H1 (cell line): ENCODE data around the gene LTB. TPM values are rescaled to one million over a fixed set of nuclear protein-coding genes. Genes with fewer than 3 reads are reported as not detected.

ENCODE experiments used
- CTCF ChIA-PET: fragments of 300-600 bp; sonication (Branson Sonifier 250); formaldehyde crosslinking; loops from one replicate; lab custom pipeline; 2021; ENCODE audit not compliant: partially characterized antibody; lab: Charles Lee
- POLR2A ChIA-PET: fragments of 300-600 bp; sonication (Branson Sonifier 250); formaldehyde crosslinking; loops from one replicate; lab custom pipeline; 2021; ENCODE audit warnings: inconsistent platforms; ENCODE audit not compliant: partially characterized antibody; lab: Charles Lee
- DNase-seq, 2 experiments: peaks; one replicate each; pipeline versions ENCODE4 v3.0.0 to v3.0.0-alpha.2; 2010 to 2022; ENCODE audit warnings: low spot score in 2 of 2, low read depth in 1 of 2, mixed read lengths in 1 of 2
- FAIRE-seq: peaks from 2 replicates; lab custom pipeline; 2011; peaks lifted over from hg19 to GRCh38; lab: Jason Lieb, UNC
- H2AFZ ChIP-seq: 2 replicates; pipeline ENCODE4 v1.8.1; 2012; ENCODE audit warnings: low read length, inconsistent platforms
- H2AK5ac ChIP-seq: 2 replicates; pipeline ENCODE4 v1.6.1; 2013; ENCODE audit warnings: low read depth, low read length
- H2BK120ac ChIP-seq: replicated peaks from 2 replicates; pipeline ENCODE3; 2013; ENCODE audit warnings: low read depth, low read length, inconsistent platforms
- H2BK12ac ChIP-seq: 2 replicates; pipeline ENCODE4 v1.6.1; 2013; ENCODE audit warnings: low read depth, low read length
- H2BK15ac ChIP-seq: 2 replicates; pipeline ENCODE4 v1.6.1; 2013; ENCODE audit warnings: low read length
- H2BK20ac ChIP-seq: 2 replicates; pipeline ENCODE4 v1.6.1; 2013; ENCODE audit warnings: low read length
- H2BK5ac ChIP-seq: 2 replicates; pipeline ENCODE4 v1.6.1; 2013; ENCODE audit warnings: low read depth, low read length
- H3K14ac ChIP-seq: 2 replicates; pipeline ENCODE4 v1.6.1; 2013; ENCODE audit warnings: inconsistent platforms; ENCODE audit not compliant: insufficient read length
- H3K18ac ChIP-seq: 2 replicates; pipeline ENCODE4 v1.6.1; 2013; ENCODE audit warnings: low read length; ENCODE audit errors: extremely low read depth
- H3K23ac ChIP-seq: 2 replicates; pipeline ENCODE4 v1.6.1; 2013; ENCODE audit warnings: inconsistent platforms; ENCODE audit not compliant: insufficient read length
- H3K23me2 ChIP-seq: 2 replicates; pipeline ENCODE4 v1.6.1; 2013; ENCODE audit warnings: low read depth, low read length
- H3K27ac ChIP-seq: 2 replicates; pipeline ENCODE4 v1.6.1; 2011; ENCODE audit warnings: low read depth, low read length, inconsistent platforms
- H3K27me3 ChIP-seq, 4 experiments: replicated peaks in 1 of 4; 1 replicate in 1 of 4; 2 replicates in 3 of 4; pipeline versions ENCODE4 v1.6.1 to v1.8.1; 2011 to 2013; ENCODE audit warnings: low read length in 3 of 4, mild to moderate bottlenecking in 3 of 4, inconsistent platforms in 2 of 4, mixed read lengths in 2 of 4, moderate library complexity in 1 of 4; ENCODE audit not compliant: control insufficient read depth in 3 of 4, insufficient read depth in 3 of 4; ENCODE audit errors: extremely low read depth in 1 of 4
- H3K36me3 ChIP-seq, 4 experiments: 2 replicates each; pipeline versions ENCODE4 v1.6.1 to v1.8.1; 2011 to 2013; ENCODE audit warnings: mild to moderate bottlenecking in 4 of 4, low read length in 3 of 4, moderate library complexity in 2 of 4, control low read depth in 1 of 4, inconsistent platforms in 1 of 4; ENCODE audit not compliant: insufficient read depth in 4 of 4, control insufficient read depth in 2 of 4
- H3K4ac ChIP-seq: replicated peaks from 2 replicates; pipeline ENCODE3; 2013; ENCODE audit warnings: low read length, low read depth, mixed read lengths, inconsistent platforms; ENCODE audit not compliant: insufficient read length
- H3K4me1 ChIP-seq, 4 experiments: replicated peaks in 1 of 4; 1 replicate in 1 of 4; 2 replicates in 3 of 4; pipeline versions ENCODE4 v1.6.1 to v1.8.1; 2011 to 2013; ENCODE audit warnings: low read length in 3 of 4, inconsistent platforms in 2 of 4, mixed read lengths in 1 of 4; ENCODE audit not compliant: insufficient read depth in 4 of 4, control insufficient read depth in 3 of 4
- H3K4me2 ChIP-seq, 2 experiments: 2 replicates each; pipeline versions ENCODE4 v1.6.1 to v1.8.1; 2011 to 2013; ENCODE audit warnings: low read depth in 2 of 2, low read length in 2 of 2, control low read depth in 1 of 2, inconsistent platforms in 1 of 2, mild to moderate bottlenecking in 1 of 2; ENCODE audit not compliant: insufficient read depth in 1 of 2
- H3K4me3 ChIP-seq, 4 experiments: fragments of 200-600, 300-600 bp in 1 of 4; sonication (generic), shearing (Covaris generic), sonication (Bioruptor Twin) in 1 of 4; 2 replicates each; pipeline versions ENCODE4 v1.5.1 to v1.8.1; 2011 to 2016; ENCODE audit warnings: low read length in 4 of 4, low read depth in 3 of 4, control low read depth in 2 of 4, inconsistent platforms in 2 of 4, mild to moderate bottlenecking in 2 of 4, mixed read lengths in 1 of 4, moderate library complexity in 1 of 4; ENCODE audit not compliant: insufficient read depth in 2 of 4; ENCODE audit errors: extremely low read depth in 1 of 4
- H3K56ac ChIP-seq: replicated peaks from 2 replicates; pipeline ENCODE3; 2013; ENCODE audit warnings: low read depth, mild to moderate bottlenecking, mixed read lengths, low read length, inconsistent platforms; ENCODE audit not compliant: insufficient read length
- H3K79me1 ChIP-seq: 2 replicates; pipeline ENCODE4 v1.6.1; 2013; ENCODE audit warnings: low read depth, low read length, control low read depth
- H3K79me2 ChIP-seq, 2 experiments: 2 replicates each; pipeline versions ENCODE4 v1.6.1 to v1.8.1; 2012 to 2013; ENCODE audit warnings: low read length in 2 of 2, mild to moderate bottlenecking in 2 of 2, inconsistent platforms in 1 of 2; ENCODE audit not compliant: insufficient read depth in 2 of 2, control insufficient read depth in 1 of 2
- H3K9ac ChIP-seq, 4 experiments: replicated peaks in 1 of 4; 1 replicate in 1 of 4; 2 replicates in 3 of 4; pipeline versions ENCODE4 v1.6.1 to v1.8.1; 2011 to 2013; ENCODE audit warnings: low read depth in 3 of 4, low read length in 3 of 4, control low read depth in 2 of 4, mild to moderate bottlenecking in 2 of 4, moderate library complexity in 2 of 4, inconsistent platforms in 1 of 4; ENCODE audit errors: extremely low read depth in 1 of 4
- H3K9me3 ChIP-seq, 2 experiments: 2 replicates each; pipeline versions ENCODE4 v1.6.1 to v1.8.1; 2012 to 2013; ENCODE audit warnings: mild to moderate bottlenecking in 2 of 2, moderate library complexity in 2 of 2, control low read depth in 1 of 2, inconsistent platforms in 1 of 2, low read depth in 1 of 2, low read length in 1 of 2, mixed read lengths in 1 of 2; ENCODE audit not compliant: insufficient read depth in 2 of 2
- H4K20me1 ChIP-seq, 2 experiments: replicated peaks in 1 of 2; 2 replicates each; pipeline versions ENCODE3 to v1.8.1; 2011 to 2013; ENCODE audit warnings: inconsistent platforms in 2 of 2, low read length in 2 of 2, mild to moderate bottlenecking in 1 of 2; ENCODE audit not compliant: insufficient read depth in 2 of 2, control insufficient read depth in 1 of 2
- H4K5ac ChIP-seq: 2 replicates; pipeline ENCODE4 v1.6.1; 2013; ENCODE audit warnings: low read length, low read depth, mixed read lengths, inconsistent platforms; ENCODE audit not compliant: insufficient read length
- H4K8ac ChIP-seq: 2 replicates; pipeline ENCODE4 v1.8.0; 2013; ENCODE audit warnings: mild to moderate bottlenecking, moderate library complexity, low read length, inconsistent platforms; ENCODE audit not compliant: insufficient read depth; ENCODE audit errors: extremely low read depth
- H4K91ac ChIP-seq: replicated peaks from 2 replicates; pipeline ENCODE3; 2013; ENCODE audit warnings: low read length, mixed read lengths, inconsistent platforms; ENCODE audit not compliant: insufficient read length
- ASH2L ChIP-seq: fragments of 200-600, 300-600 bp; sonication (generic); IDR thresholded peaks from one replicate; pipeline ENCODE4 v1.7.1; 2017; ENCODE audit warnings: low read length
- CHD1 ChIP-seq: IDR thresholded peaks from 2 replicates; pipeline ENCODE4 v1.6.1; 2012; ENCODE audit warnings: low read depth, low read length, improper control_type of control experiment
- POU5F1 ChIP-seq: IDR thresholded peaks from 2 replicates; pipeline ENCODE4 v1.6.1; 2011; ENCODE audit warnings: low read depth, mild to moderate bottlenecking, low read length, moderate library complexity
- RNF2 ChIP-seq: fragments of 200-900, 300-1000 bp; sonication (generic); IDR thresholded peaks from 2 replicates; pipeline ENCODE4 v1.7.1; 2016; ENCODE audit warnings: borderline replicate concordance, low read depth, mild to moderate bottlenecking, antibody characterized with exemption, low read length; ENCODE audit not compliant: poor library complexity, severe bottlenecking; ENCODE audit errors: missing control alignments
- SP1 ChIP-seq: IDR thresholded peaks from 2 replicates; pipeline ENCODE4 v1.6.1; 2011; ENCODE audit warnings: low read depth, low read length
- SP2 ChIP-seq: IDR thresholded peaks from 2 replicates; pipeline ENCODE4 v1.6.1; 2012; ENCODE audit warnings: mild to moderate bottlenecking, low read length, inconsistent platforms
- TAF7 ChIP-seq: optimal IDR thresholded peaks from 2 replicates; pipeline ENCODE3; 2011; ENCODE audit warnings: low read depth, mild to moderate bottlenecking, inconsistent platforms, low read length, moderate library complexity, borderline replicate concordance
- USF2 ChIP-seq: IDR thresholded peaks from 2 replicates; pipeline ENCODE4 v1.6.1; 2011; ENCODE audit warnings: low read length, improper control_type of control experiment
- WGBS, 2 experiments: shearing (Covaris generic) in 1 of 2; methylation state at CpG; one replicate each; pipeline versions ENCODE4 v1.1.6 to v1.1.7; 2013 to 2015; ENCODE audit warnings: low lambda C conversion rate in 2 of 2, mixed read lengths in 2 of 2, inconsistent platforms in 1 of 2, low coverage in 1 of 2, missing lambda C conversion rate in 1 of 2; ENCODE audit not compliant: insufficient replicate concordance in 2 of 2, insufficient coverage in 1 of 2, insufficient read length in 1 of 2; ENCODE audit errors: extremely low coverage in 1 of 2, missing lambda C conversion rate in 1 of 2; 5-methylcytosine and 5-hydroxymethylcytosine counted together
- polyA plus RNA-seq, 7 experiments: library from polyadenylated mRNA; depleted of rRNA in 3 of 7; stranded (reverse) in 5 of 7; unstranded in 2 of 7; fragments of >200 nt in 5 of 7; fragments of 200-250 nt in 2 of 7; gene quantifications; 1 replicate in 5 of 7; 2 replicates in 1 of 7; 4 replicates in 1 of 7; pipeline versions ENCODE4 v1.2.1 to v1.2.3, GENCODE V29; 2011 to 2013; ENCODE audit warnings: missing spikeins in 2 of 7, mixed read lengths in 2 of 7
- total RNA-seq: library from RNA; stranded (reverse); fragmentation: NEBNext Ultra II Directional; extraction: Animal tissue kit (Norgen Biotek cat#: 25700); gene quantifications from 2 replicates; pipeline ENCODE4 v1.2.1, GENCODE V29; 2021
- TF ChIP-seq, protein P1 (sequence below): IDR thresholded peaks from 2 replicates; pipeline ENCODE4 v1.6.1; 2011; ENCODE audit warnings: low read depth, mild to moderate bottlenecking, low read length; ENCODE audit not compliant: insufficient read depth

LTB gene
- total and polyA plus RNA-seq, 2 of the 8 experiments (the other 6 are each of a cell fraction or from before 2014, with no cell fraction given), result 0.43 to 0.47 TPM

- H3K36me3 ChIP-seq, result peaks cover 0 to 4% (median 3%) of the 10 kb centered on the region in 4 experiments; a peak in 4 of 8 replicates
- H3K9me3 ChIP-seq, result no peaks in the 10 kb centered on the region
- H3K56ac ChIP-seq, result no peak overlapping the region
- peaks cover 0 to 8% (median 5%) of the 10 kb centered on the region in 4 experiments; a peak in 5 of 7 replicates for H3K4me1 ChIP-seq
- no peaks in the 10 kb centered on the region; the same call in 1 of the 2 replicates for H3K79me1 ChIP-seq
- H3K27me3 ChIP-seq, result no peaks in the 10 kb centered on the region
- H2BK120ac ChIP-seq, result no peak overlapping the region
- no peak overlapping the region; the same call in 1 of the 2 replicates for H3K27ac ChIP-seq
- no peak overlapping the region for H3K18ac ChIP-seq
- no peak for FAIRE-seq
- H2BK15ac ChIP-seq, result no peak overlapping the region
- H2BK20ac ChIP-seq, result no peak overlapping the region; the same call in 1 of the 2 replicates
- H4K5ac ChIP-seq, result no peak overlapping the region
- H3K4ac ChIP-seq, result no peak overlapping the region
- H2BK12ac ChIP-seq, result no peak overlapping the region
- H3K79me2 ChIP-seq, result peaks cover 0 to 15% of the 10 kb centered on the region in 2 experiments; a peak in 1 of 4 replicates
- peaks cover 2% of the 10 kb centered on the region; the same call in 1 of the 2 replicates for H3K23me2 ChIP-seq
- no peak overlapping the region for H3K23ac ChIP-seq
- H2AFZ ChIP-seq, result no peak overlapping the region
- H3K14ac ChIP-seq, result no peak overlapping the region
- H4K91ac ChIP-seq, result peak overlapping the region; percentile 67
- H2AK5ac ChIP-seq, result no peak overlapping the region
- H3K4me2 ChIP-seq, result peak overlapping the region; percentile 32 to 84
- no peaks in the 10 kb centered on the region for H4K20me1 ChIP-seq
- POLR2A ChIA-PET, result interaction anchor here (0.6 to 18.4 kb wide), 25 partner anchors 7 to 1222 kb away, joined by 3 to 428 read pairs (median 4); partner anchors contain the start of genes BAG6, C6orf47, GPANK1 and LST1
- DNase-seq, result no peak
- peak overlapping the region in 2 of 4 experiments; percentile 27 to 46; a peak in 3 of 7 replicates for H3K9ac ChIP-seq
- 88 to 100% methylated on average over 1 to 24 of the region's 24 CpGs for WGBS, 2 experiments
- peak overlapping the region; percentile 33 to 70 (median 51); a peak in 6 of 8 replicates for H3K4me3 ChIP-seq
- peak overlapping the region; percentile 83 for H4K8ac ChIP-seq
- CTCF ChIA-PET, result interaction anchor here (0.6 to 24.7 kb wide), 8 partner anchors 17 to 96 kb away, joined by 3 to 613 read pairs (median 6); partner anchors contain the start of genes LST1, LTB, NCR3 and TNF
- H2BK5ac ChIP-seq, result no peak overlapping the region
- TF ChIP-seq TAF7, result no peak
- no peak for TF ChIP-seq SP2
- no peak for TF ChIP-seq SP1
- no peak for TF ChIP-seq USF2
- no peak for TF ChIP-seq RNF2
- TF ChIP-seq POU5F1, result no peak
- TF ChIP-seq, protein P1, sequence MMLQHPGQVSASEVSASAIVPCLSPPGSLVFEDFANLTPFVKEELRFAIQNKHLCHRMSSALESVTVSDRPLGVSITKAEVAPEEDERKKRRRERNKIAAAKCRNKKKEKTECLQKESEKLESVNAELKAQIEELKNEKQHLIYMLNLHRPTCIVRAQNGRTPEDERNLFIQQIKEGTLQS, result no peak
- no peak for TF ChIP-seq ASH2L
- no peak for TF ChIP-seq CHD1
These were observed 34.3 kb downstream of the LTB start for GRCh38 chr6:31547727-31548543.
